Psoas muscle (tissue), 8 donors: Measurements from ENCODE around the gene PLAC9. TPM values are rescaled to one million over a fixed set of nuclear protein-coding genes. Genes with fewer than 3 reads are reported as not detected.
"Not testable (repeated sequence)": the region's sequence is repeated elsewhere in the genome, so short reads cannot be mapped to it uniquely, and the experiment has no call there.

Source experiments
- ATAC-seq, 4 donors: fragments of 200-7000 bp; cut with Tn5 transposase; one replicate each; pipeline ENCODE4 v1.9.1; 2020; ENCODE audit warnings: moderate library complexity in 3 of 4, mild to moderate bottlenecking in 2 of 4
- DNase-seq, 2 donors: peaks; one replicate each; pipeline ENCODE4 v3.0.0-alpha.2; 2020
- H3K27ac ChIP-seq: fragments of 200-600 bp; one replicate; pipeline ENCODE4 v1.8.0; 2022
- H3K27me3 ChIP-seq, 3 donors: fragments of 200-600 bp in 1 of 3; one replicate each; pipeline versions ENCODE4 v1.6.1 to v1.8.0; 2013 to 2022; ENCODE audit warnings: low read length in 2 of 3, mild to moderate bottlenecking in 2 of 3, moderate library complexity in 1 of 3; ENCODE audit not compliant: insufficient read depth in 3 of 3
- H3K36me3 ChIP-seq, 2 donors: fragments of 200-600 bp in 1 of 2; one replicate each; pipeline versions ENCODE4 v1.6.1 to v1.8.0; 2013 to 2022; ENCODE audit warnings: low read depth in 1 of 2, mild to moderate bottlenecking in 1 of 2, moderate library complexity in 1 of 2; ENCODE audit not compliant: insufficient read depth in 1 of 2
- H3K4me1 ChIP-seq: fragments of 200-600 bp; one replicate; pipeline ENCODE4 v1.8.0; 2022
- H3K4me3 ChIP-seq: fragments of 200-600 bp; one replicate; pipeline ENCODE4 v1.8.0; 2022; ENCODE audit warnings: mild to moderate bottlenecking
- H3K9me3 ChIP-seq: fragments of 200-600 bp; one replicate; pipeline ENCODE4 v1.8.0; 2022
- whole genome bisulfite sequencing, 3 donors: extraction: QIAGEN DNeasy Blood & Tissue Kit; methylation state at CpG; one replicate each; pipeline versions ENCODE4 v1.1.6 to v1.1.7; 2013; 5-methylcytosine and 5-hydroxymethylcytosine counted together
- intact Hi-C, 2 donors: fragments of 100-400 bp; cut with DNase I; formaldehyde crosslinking; loops; one replicate each; pipeline versions ENCODE4 v1.11.0 to v1.14.2; 2022
- long read RNA-seq, 2 donors: library from polyadenylated mRNA; unstranded; transcript quantifications; one replicate each; pipeline ENCODE4 v2.0.0, GENCODE V29; 2021
- polyA plus RNA-seq, 3 donors: library from polyadenylated mRNA; stranded (reverse); fragments of 200-250 nt; gene quantifications; one replicate each; pipeline ENCODE4 v1.2.3, GENCODE V29; 2013
- total RNA-seq, 4 donors: library from RNA; stranded (reverse); fragmentation: NEBNext Ultra II Directional in 2 of 4; extraction: Animal tissue kit (Norgen Biotek cat#: 25700) in 2 of 4; gene quantifications; one replicate each; pipeline versions ENCODE4 v1.2.1 to v1.2.4, GENCODE V29; 2021 to 2023
- TF ChIP-seq, protein P1 (sequence below): fragments of 200-600 bp; IDR thresholded peaks from one replicate; pipeline ENCODE4 v1.8.0; 2022; ENCODE audit warnings: antibody characterized with exemption
- donor health status: healthy with polysubstance abuse.
- donor health status: DM: no; HTN: no; CAD: no; lungs with moderate emphysema.
- donor health status: Bipolar disorder and iron deficiency.
- donor health status: healthy.
- donor health status: DM: yes; HTN: yes; CAD: no.
- donor health status: DM: no; HTN: no; CAD: no.
- donor health status: DM: no; HTN: no; CAD: no.
- donor health status: DM: yes; HTN: yes; CAD: no.

The PLAC9 gene, protein sequence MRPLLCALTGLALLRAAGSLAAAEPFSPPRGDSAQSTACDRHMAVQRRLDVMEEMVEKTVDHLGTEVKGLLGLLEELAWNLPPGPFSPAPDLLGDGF
- total RNA-seq, result 10 to 100 TPM in 1 of 4 donors, 1 to 10 TPM in 3; 5.4 to 14.6 (median 8.8) TPM
- 1 to 10 TPM; 8.5 to 9.5 (median 9.4) TPM for polyA plus RNA-seq
- long read RNA-seq, donor 1, partial matches to known transcripts, result 0 of 3 reads
- long read RNA-seq, donor 1, other reads (novel, unspliced or antisense), result 0 of 3 reads
- long read RNA-seq, donor 2, transcript PLAC9-201 (4 exons, 785 nt), result major isoform, 7 of 8 reads
- long read RNA-seq, donor 2, partial matches to known transcripts, result 0 of 8 reads
- long read RNA-seq, donor 2, other reads (novel, unspliced or antisense), result 1 of 8 reads

DNA sequence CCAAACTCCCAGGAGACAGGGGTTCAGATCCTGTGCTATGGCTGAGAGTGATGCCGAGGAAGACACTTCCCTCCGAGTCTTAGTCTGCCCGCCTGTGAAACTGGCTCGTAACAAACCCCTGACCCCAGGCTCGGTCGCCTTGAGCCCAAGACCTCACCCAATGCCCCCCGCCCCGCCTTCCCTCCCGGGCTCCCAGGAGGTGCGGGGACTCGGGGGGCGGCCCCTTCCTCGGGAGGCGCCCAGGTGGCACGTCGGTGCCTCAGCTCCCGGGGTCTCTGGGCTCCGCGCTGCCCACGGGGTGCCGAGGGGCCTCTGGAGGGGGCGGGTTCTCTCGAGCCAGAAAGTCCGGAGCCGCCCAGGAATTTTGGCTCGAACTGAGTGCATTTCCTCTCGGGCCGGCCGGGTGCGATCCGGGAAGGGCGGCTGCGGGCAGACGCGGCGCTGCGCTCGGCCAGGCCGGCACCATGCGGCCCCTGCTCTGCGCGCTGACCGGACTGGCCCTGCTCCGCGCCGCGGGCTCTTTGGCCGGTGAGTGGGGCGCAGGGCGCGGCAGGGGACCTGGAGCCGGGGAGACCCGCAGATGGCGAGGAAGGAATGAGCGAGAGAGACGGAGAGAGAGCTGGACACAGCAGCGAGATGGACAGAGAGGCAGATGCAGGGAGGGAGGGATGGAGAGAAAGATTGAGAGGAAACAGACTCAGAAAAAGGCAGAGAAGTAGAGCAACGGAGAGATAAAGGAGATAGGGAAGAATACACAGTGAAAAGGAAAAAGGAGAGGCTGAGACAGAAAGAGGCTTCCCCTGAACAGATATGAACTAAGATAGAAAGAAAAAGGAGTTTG lies at the start of gene PLAC9:
PLAC9 (plus strand) TSS at position 432 of the 841 bp plus-strand sequence; CDS start at position 465, 33 bp downstream.
- Histone ChIP-seq H3K36me3 (no peaks in the 10 kb centered on the region), H3K27ac (peak within 1 kb of the TSS; percentile 38), H3K27me3 (peaks cover 0 to 49% (median 8%) of the 10 kb centered on the region in 3 donors), H3K4me3 (peak within 1 kb of the TSS; percentile 62), H3K4me1 (no peaks in the 10 kb centered on the region), H3K9me3 (no peaks in the 10 kb centered on the region)
- peak; percentile 32 to 48 (median 44) for ATAC-seq
- WGBS, 3 donors, result 2 to 3% (median 2%) methylated on average over 55 to 58 of the region's 58 CpGs
- intact Hi-C loops, result no loop called here
- TF ChIP-seq, protein P1, sequence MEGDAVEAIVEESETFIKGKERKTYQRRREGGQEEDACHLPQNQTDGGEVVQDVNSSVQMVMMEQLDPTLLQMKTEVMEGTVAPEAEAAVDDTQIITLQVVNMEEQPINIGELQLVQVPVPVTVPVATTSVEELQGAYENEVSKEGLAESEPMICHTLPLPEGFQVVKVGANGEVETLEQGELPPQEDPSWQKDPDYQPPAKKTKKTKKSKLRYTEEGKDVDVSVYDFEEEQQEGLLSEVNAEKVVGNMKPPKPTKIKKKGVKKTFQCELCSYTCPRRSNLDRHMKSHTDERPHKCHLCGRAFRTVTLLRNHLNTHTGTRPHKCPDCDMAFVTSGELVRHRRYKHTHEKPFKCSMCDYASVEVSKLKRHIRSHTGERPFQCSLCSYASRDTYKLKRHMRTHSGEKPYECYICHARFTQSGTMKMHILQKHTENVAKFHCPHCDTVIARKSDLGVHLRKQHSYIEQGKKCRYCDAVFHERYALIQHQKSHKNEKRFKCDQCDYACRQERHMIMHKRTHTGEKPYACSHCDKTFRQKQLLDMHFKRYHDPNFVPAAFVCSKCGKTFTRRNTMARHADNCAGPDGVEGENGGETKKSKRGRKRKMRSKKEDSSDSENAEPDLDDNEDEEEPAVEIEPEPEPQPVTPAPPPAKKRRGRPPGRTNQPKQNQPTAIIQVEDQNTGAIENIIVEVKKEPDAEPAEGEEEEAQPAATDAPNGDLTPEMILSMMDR, result no peak
- peak; percentile 69 to 76 for DNase-seq

DNA sequence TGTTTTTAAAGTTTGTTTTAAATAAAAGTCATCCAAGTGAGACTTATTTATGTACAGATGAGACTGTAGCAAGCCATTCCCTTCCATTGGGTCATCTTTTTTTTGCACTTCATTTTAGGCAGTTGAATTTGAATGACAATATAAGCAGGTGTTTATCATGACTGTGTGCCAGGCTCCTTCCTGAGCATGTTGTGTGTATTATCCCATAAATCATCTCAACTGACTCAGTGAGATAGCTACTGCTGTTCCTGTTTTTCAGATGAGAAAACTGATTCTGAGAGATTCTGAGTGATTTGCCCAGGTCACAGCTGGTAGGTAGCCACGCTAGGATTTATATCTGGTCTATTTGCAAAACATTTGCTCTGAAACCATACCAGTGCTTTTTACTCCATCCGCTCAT lies 42.4 kb upstream of the PLAC9 start:
- H3K9me3 ChIP-seq, result no peaks in the 10 kb centered on the region
- no peak overlapping the region for H3K4me3 ChIP-seq
- ATAC-seq (peak in 1 of 4 donors; percentile 22), DNase-seq (no peak)
- intact Hi-C loops, result loop anchor here in 1 of 2 donors (2.0 kb wide), 1 partner anchor 23 kb away; no protein-coding TSS in a partner anchor
- H3K4me1 ChIP-seq, result no peaks in the 10 kb centered on the region
- TF ChIP-seq, protein P1, result no peak
- H3K27ac ChIP-seq, result no peak overlapping the region
- 65 to 77% (median 67%) methylated on average over 2 of the region's 2 CpGs for WGBS, 3 donors
- peaks cover 0 to 46% of the 10 kb centered on the region in 2 donors for H3K36me3 ChIP-seq
- H3K27me3 ChIP-seq, result no peaks in the 10 kb centered on the region

DNA sequence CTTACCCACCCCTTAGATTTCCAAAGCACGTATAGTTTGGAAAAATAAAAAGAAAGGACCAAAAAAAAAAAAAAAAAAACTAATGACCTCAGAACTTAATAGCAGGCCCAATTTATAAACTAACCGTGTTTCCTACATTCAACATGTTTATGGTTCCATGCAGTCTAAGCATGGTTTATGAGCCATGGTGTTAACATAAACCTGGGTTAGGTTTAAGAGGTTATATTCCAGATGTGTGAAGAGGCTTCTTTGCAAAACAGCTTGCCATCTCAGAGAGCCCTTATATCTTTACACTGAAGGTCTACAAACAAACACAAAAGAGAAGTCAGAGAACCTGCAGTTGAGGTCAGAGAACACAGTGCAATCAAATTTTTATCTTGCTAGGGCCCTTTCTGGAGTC lies 38.3 kb upstream of the PLAC9 start:
- no peak for ATAC-seq
- H3K9me3 ChIP-seq, result no peaks in the 10 kb centered on the region
- intact Hi-C loops, result no loop called here
- no peak overlapping the region for H3K4me3 ChIP-seq
- TF ChIP-seq, protein P1, result no peak
- H3K27me3 ChIP-seq, result no peaks in the 10 kb centered on the region
- H3K36me3 ChIP-seq, result peaks cover 0 to 15% of the 10 kb centered on the region in 2 donors
- DNase-seq, result no peak
- H3K27ac ChIP-seq, result no peak overlapping the region
- no peaks in the 10 kb centered on the region for H3K4me1 ChIP-seq
- WGBS, 3 donors, result 71 to 79% (median 79%) methylated on average over 2 of the region's 2 CpGs

DNA sequence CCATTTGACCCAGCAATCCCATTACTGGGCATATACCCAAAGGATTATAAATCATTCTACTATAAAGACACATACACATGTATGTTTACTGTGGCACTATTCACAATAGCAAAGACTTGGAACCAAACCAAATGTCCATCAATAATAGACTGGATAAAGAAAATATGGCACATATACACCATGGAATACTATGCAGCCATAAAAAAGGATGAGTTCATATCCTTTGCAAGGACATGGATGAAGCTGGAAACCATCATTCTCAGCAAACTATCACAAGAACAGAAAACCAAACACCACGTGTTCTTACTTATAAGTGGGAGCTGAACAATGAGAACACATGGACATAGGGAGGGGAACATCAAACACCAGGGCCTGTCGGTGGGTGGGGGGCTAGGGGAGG lies 34.3 kb upstream of the PLAC9 start:
- H3K4me1 ChIP-seq, H3K27ac ChIP-seq, H3K36me3 ChIP-seq, DNase-seq, H3K4me3 ChIP-seq, H3K9me3 ChIP-seq, H3K27me3 ChIP-seq, ATAC-seq, intact Hi-C loops: not testable (repeated sequence)
- WGBS, 3 donors, result 89 to 97% (median 95%) methylated on average over 2 of the region's 2 CpGs

DNA sequence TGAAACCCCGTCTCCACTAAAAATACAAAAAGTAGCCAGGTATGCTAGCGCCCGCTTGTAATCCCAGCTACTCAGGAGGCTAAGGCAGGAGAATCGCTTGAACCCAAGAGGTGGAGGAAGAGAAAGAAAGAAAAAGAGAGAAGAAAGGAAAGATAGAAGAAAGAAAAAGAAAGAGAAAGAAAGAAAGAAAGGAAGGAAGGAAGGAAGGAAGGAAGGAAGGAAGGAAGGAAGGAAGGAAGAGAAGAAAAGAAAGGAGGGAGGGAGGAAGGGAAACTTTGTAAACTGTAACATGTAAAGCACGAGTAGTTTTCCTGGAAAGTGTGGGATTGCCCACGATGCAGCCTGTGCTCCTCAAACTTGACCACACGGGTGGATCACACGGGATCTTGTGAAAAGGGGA lies 33.2 kb upstream of the PLAC9 start:
- H3K4me3 ChIP-seq, H3K27me3 ChIP-seq, H3K9me3 ChIP-seq, intact Hi-C loops, H3K36me3 ChIP-seq, H3K27ac ChIP-seq, H3K4me1 ChIP-seq, DNase-seq, ATAC-seq: not testable (repeated sequence)
- 79 to 86% (median 80%) methylated on average over 8 of the region's 8 CpGs for WGBS, 3 donors
